Endodermal cell (in vitro differentiated cells): Measurements from ENCODE around the gene RNF220. TPM values are rescaled to one million over a fixed set of nuclear protein-coding genes. Genes with fewer than 3 reads are reported as not detected.

ENCODE experiments used
- DNase-seq: peaks from one replicate; pipeline ENCODE4 v3.0.0-alpha.2; 2017
- H3K27ac ChIP-seq: 2 replicates; pipeline ENCODE4 v1.5.1; 2013; ENCODE audit warnings: mild to moderate bottlenecking, low read depth, low read length, moderate library complexity
- H3K27me3 ChIP-seq: 2 replicates; pipeline ENCODE4 v1.6.1; 2013; ENCODE audit warnings: mild to moderate bottlenecking, low read length, moderate library complexity; ENCODE audit not compliant: insufficient read depth, control insufficient read depth, poor library complexity, severe bottlenecking
- H3K36me3 ChIP-seq: 2 replicates; pipeline ENCODE4 v1.7.0; 2013; ENCODE audit warnings: mild to moderate bottlenecking, low read length, moderate library complexity; ENCODE audit not compliant: control insufficient read depth, insufficient read depth
- H3K4me1 ChIP-seq: one replicate; pipeline ENCODE4 v1.7.0; 2013; ENCODE audit warnings: low read length; ENCODE audit not compliant: control insufficient read depth, insufficient read depth
- H3K4me3 ChIP-seq: 2 replicates; pipeline ENCODE4 v1.5.1; 2013; ENCODE audit warnings: mild to moderate bottlenecking, low read length, moderate library complexity
- H3K9ac ChIP-seq: 2 replicates; pipeline ENCODE4 v1.6.1; 2013; ENCODE audit warnings: mild to moderate bottlenecking, low read length, moderate library complexity; ENCODE audit not compliant: poor library complexity, severe bottlenecking; ENCODE audit errors: extremely low read depth
- H3K9me3 ChIP-seq: 2 replicates; pipeline ENCODE4 v1.6.1; 2013; ENCODE audit warnings: mild to moderate bottlenecking, low read length, moderate library complexity; ENCODE audit not compliant: control insufficient read depth
- H3K27ac Mint-ChIP-seq: 2 replicates; pipeline ENCODE4 v1.8.0; 2020; ENCODE audit warnings: mixed read lengths
- H3K27me3 Mint-ChIP-seq: 2 replicates; pipeline ENCODE4 v1.8.0; 2021; ENCODE audit warnings: mild to moderate bottlenecking, mixed read lengths; ENCODE audit not compliant: insufficient read depth
- H3K36me3 Mint-ChIP-seq: 2 replicates; pipeline ENCODE4 v1.8.0; 2020; ENCODE audit warnings: low read depth, mixed read lengths
- H3K4me1 Mint-ChIP-seq: 2 replicates; pipeline ENCODE4 v1.8.0; 2020; ENCODE audit warnings: mixed read lengths
- H3K4me3 Mint-ChIP-seq: 2 replicates; pipeline ENCODE4 v1.8.0; 2020; ENCODE audit warnings: mild to moderate bottlenecking, moderate library complexity, mixed read lengths
- H3K9me3 Mint-ChIP-seq: 2 replicates; pipeline ENCODE4 v1.8.0; 2020; ENCODE audit warnings: mild to moderate bottlenecking, mixed read lengths
- WGBS, 2 experiments: methylation state at CpG; one replicate each; pipeline versions ENCODE4 v1.1.5 to v1.1.7; 2013; ENCODE audit warnings: missing lambda C conversion rate in 2 of 2, mixed read lengths in 1 of 2; ENCODE audit not compliant: insufficient coverage in 1 of 2, insufficient read length in 1 of 2; 5-methylcytosine and 5-hydroxymethylcytosine counted together
- total RNA-seq, 2 donors: library from RNA; stranded (reverse); fragmentation: NEBNext Ultra II Directional in 1 of 2; extraction: Animal tissue kit (Norgen Biotek cat#: 25700) in 1 of 2; gene quantifications; 2 replicates in 1 of 2; 3 replicates in 1 of 2; pipeline ENCODE4 v1.2.1, GENCODE V29; 2021
- TF ChIP-seq, protein P1 (sequence below): fragments of 200-600 bp; sonication (generic); conservative IDR thresholded peaks from 2 replicates; pipeline ENCODE4 v1.5.0; 2021; ENCODE audit warnings: antibody characterized with exemption, mild to moderate bottlenecking

Gene RNF220
- total RNA-seq, 2 donors from 2014 or later = 94.6 to 95.5 TPM

- Mint-ChIP-seq H3K36me3 (no peaks in the 10 kb centered on the region), H3K4me3 (no peak overlapping the region), H3K27ac (no peak overlapping the region), H3K9me3 (no peaks in the 10 kb centered on the region), H3K4me1 (no peaks in the 10 kb centered on the region), H3K27me3 (peaks cover 2% of the 10 kb centered on the region)
- DNase-seq = no peak
- WGBS, 2 experiments = 88 to 91% methylated on average over 12 of the region's 12 CpGs
- Histone ChIP-seq H3K4me3 (no peak overlapping the region), H3K36me3 (no peaks in the 10 kb centered on the region), H3K4me1 (no peaks in the 10 kb centered on the region), H3K9ac (no peak overlapping the region), H3K9me3 (no peaks in the 10 kb centered on the region), H3K27ac (no peak overlapping the region), H3K27me3 (no peaks in the 10 kb centered on the region)
- TF ChIP-seq, protein P1, sequence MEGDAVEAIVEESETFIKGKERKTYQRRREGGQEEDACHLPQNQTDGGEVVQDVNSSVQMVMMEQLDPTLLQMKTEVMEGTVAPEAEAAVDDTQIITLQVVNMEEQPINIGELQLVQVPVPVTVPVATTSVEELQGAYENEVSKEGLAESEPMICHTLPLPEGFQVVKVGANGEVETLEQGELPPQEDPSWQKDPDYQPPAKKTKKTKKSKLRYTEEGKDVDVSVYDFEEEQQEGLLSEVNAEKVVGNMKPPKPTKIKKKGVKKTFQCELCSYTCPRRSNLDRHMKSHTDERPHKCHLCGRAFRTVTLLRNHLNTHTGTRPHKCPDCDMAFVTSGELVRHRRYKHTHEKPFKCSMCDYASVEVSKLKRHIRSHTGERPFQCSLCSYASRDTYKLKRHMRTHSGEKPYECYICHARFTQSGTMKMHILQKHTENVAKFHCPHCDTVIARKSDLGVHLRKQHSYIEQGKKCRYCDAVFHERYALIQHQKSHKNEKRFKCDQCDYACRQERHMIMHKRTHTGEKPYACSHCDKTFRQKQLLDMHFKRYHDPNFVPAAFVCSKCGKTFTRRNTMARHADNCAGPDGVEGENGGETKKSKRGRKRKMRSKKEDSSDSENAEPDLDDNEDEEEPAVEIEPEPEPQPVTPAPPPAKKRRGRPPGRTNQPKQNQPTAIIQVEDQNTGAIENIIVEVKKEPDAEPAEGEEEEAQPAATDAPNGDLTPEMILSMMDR = no peak
These were observed 283.8 kb downstream of the RNF220 start for GRCh38 chr1:44688760-44689446.

GRCh38 chr1:44689447-44689765 is 284.4 kb downstream of the RNF220 start:
- no peaks in the 10 kb centered on the region for H3K9me3 Mint-ChIP-seq
- H3K36me3 ChIP-seq = no peaks in the 10 kb centered on the region
- 80 to 89% methylated on average over 1 to 3 of the region's 3 CpGs for WGBS, 2 experiments

DNA sequence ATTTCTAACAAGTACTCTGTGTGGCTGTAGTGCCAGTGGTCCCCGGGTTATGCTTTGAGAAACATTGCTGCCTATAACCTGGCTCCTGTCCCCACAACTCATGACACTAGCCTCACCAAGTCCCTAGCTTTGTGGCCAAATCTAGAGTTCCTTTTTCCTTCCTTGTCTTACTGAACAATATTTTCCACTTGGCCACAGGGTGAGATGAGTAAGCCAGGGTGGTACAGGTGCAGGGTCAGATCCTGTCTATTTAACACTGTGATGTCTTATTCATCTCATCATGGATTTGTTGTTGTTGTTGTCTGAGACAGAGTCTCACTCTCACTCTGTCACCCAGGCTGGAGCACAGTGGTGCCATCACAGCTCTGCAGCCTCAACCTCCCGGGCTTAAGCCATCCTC is 288.1 kb downstream of the RNF220 start:
- 86 to 100% methylated on average over 1 to 2 of the region's 2 CpGs for WGBS, 2 experiments

More at GRCh38 chr1:44689447-44689765, 284.4 kb downstream of the RNF220 start:
- TF ChIP-seq, protein P1 = no peak
- Mint-ChIP-seq H3K36me3 (no peaks in the 10 kb centered on the region), H3K27me3 (peaks cover 2% of the 10 kb centered on the region), H3K4me1 (no peaks in the 10 kb centered on the region), H3K4me3 (no peak overlapping the region), H3K27ac (no peak overlapping the region)
- no peak overlapping the region for H3K9ac ChIP-seq
- no peaks in the 10 kb centered on the region for H3K4me1 ChIP-seq
- H3K9me3 ChIP-seq = no peaks in the 10 kb centered on the region
- no peak for DNase-seq
- no peak overlapping the region for H3K27ac ChIP-seq
- no peaks in the 10 kb centered on the region for H3K27me3 ChIP-seq
- no peak overlapping the region for H3K4me3 ChIP-seq

More for the DNA sequence above, 288.1 kb downstream of the RNF220 start:
- Histone ChIP-seq H3K27ac (no peak overlapping the region), H3K27me3 (no peaks in the 10 kb centered on the region), H3K4me1 (peaks cover 2% of the 10 kb centered on the region), H3K4me3 (no peak overlapping the region), H3K9ac (no peak overlapping the region), H3K9me3 (no peaks in the 10 kb centered on the region), H3K36me3 (no peaks in the 10 kb centered on the region)
- Mint-ChIP-seq H3K27me3 (peaks cover 3% of the 10 kb centered on the region), H3K4me1 (peaks cover 6% of the 10 kb centered on the region), H3K4me3 (no peak overlapping the region), H3K36me3 (no peaks in the 10 kb centered on the region), H3K27ac (no peak overlapping the region), H3K9me3 (no peaks in the 10 kb centered on the region)
- no peak for DNase-seq
- TF ChIP-seq, protein P1 = no peak
